ENCODE data around the gene NPC2. TPM values are rescaled to one million over a fixed set of nuclear protein-coding genes. Genes with fewer than 3 reads are reported as not detected.

The NPC2 gene
- polyA plus RNA-seq, 3 donors from 2014 or later, result 86.3 to 128 (median 92.8) TPM

DNA sequence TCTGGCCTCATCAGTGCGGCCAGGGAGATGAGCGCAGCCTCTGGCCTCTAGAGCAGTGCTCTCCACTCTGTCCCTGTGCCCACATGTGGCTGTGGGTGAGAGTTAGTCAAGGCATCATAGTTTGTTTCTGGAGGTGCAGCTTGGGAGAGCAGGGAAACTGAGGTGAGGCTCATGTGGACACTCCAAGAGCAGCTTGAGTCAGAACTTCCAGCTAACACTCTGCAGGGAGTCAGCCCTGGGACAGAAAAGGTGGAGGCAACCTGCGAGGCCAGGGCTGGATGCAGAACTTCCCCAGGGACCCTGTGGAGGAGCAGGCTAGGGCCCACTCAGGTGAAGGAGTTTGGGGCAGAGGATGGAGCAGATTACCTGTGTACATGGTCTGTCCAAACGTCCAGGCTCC is 11.3 kb upstream of the NPC2 start:
- Mint-ChIP-seq H3K27me3 (ENCODE audit: low read depth in 3 of 3) (peaks cover 0 to 3% (median 2%) of the 10 kb centered on the region in 3 donors), H3K9me3 (no peaks in the 10 kb centered on the region), H3K4me3 (no peak overlapping the region), H3K27ac (no peak overlapping the region), H3K4me1 (no peaks in the 10 kb centered on the region), H3K36me3 (peaks cover 0 to 9% (median 5%) of the 10 kb centered on the region in 3 donors)
- DNase-seq, result no peak

DNA sequence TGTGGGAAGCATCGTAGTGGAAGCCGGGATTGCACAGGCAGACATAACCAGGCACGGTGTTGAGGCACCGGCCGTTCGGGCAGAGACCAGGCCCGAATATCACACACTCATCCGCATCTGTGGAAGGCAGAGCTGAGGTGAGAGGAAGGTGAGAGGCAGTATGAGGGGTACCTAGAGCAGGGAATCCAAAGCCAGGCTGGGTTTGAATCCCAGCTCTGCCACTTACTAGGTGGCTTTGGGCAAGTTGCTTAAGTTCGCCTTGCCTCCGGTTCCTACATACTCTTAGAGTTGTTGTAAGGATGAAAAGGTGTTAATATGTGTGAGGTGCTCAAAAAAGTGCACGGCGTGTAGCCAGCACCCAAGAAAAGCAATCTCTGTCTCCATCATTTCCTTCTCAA is 10.8 kb upstream of the NPC2 start:
- Mint-ChIP-seq H3K27ac (no peak overlapping the region), H3K27me3 (ENCODE audit: low read depth in 3 of 3) (peaks cover 0 to 2% (median 1%) of the 10 kb centered on the region in 3 donors), H3K36me3 (peaks cover 0 to 9% (median 5%) of the 10 kb centered on the region in 3 donors), H3K4me3 (no peak overlapping the region), H3K9me3 (no peaks in the 10 kb centered on the region), H3K4me1 (no peaks in the 10 kb centered on the region)
- no peak for DNase-seq

DNA sequence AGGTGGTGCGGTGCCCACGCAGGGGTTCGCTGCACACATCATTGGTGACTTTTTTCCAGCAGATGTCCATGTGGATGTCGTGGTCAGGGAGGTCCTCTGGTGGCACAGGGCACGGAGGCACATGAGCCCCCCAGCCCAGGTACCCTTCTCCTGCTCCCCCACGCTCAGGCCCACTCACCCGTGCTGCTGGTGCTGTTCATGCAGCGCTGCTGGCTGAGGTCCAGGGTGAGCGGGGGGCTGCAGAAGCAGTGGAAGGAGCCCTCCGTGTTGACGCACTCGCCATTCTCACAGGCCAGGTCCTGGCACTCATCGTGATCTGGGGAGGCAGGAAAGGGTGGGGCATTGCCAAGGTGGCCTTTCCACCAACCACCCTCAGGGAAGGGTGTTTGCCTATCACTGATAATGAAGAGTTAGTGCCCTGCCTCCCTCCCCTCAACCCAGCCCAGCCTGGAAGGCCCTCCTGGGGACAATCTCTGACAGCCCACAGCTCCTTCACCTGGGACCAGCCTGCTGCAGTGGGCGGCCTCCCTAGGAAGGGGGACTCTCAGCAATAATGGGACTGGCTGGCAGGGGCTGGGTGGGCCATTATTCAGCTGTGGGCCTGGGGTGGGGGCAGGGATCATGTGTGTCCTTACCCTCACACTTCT is 10.3 kb upstream of the NPC2 start:
- H3K27ac Mint-ChIP-seq, result no peak overlapping the region
- H3K4me3 Mint-ChIP-seq, result no peak overlapping the region
- no peak for DNase-seq

DNA sequence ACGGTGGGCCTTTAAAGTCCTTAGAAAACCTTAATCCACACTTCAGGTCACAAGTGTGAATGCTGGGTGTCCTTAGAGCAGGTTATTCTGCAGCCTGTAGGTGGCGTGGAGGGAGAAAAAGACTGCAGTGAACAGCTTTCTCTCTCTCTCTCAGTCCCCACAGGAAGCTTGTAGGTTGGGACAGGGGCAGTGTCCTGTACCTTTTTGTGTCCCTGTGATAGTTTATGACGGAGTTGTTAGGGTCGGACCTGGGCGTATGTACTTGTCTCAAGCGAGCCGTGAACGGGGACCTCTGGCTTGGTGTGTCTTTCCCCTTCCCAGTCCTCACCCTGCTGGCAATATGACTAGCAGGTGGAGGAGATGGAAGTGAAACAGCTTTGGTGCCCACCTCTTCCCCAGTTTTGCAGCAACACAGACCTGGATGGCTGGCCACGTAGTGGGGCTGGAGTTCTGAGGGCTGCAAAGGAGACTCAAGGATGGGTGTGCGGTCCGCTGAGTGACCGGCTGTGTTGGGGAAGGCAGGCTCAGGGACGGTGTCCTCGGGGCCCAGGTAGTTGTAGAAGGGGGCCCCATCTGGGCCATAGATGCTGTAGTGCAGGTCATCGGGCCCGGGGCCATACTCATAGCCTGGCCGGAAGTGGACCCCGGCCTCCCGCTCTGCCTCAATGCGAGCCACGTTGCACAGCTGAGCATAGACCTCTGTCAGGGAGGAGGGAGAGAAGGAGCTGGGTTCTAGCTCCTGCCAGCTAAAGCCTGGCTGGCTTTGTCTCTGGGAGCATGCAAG is 9.3 kb upstream of the NPC2 start:
- H3K9me3 Mint-ChIP-seq, result no peaks in the 10 kb centered on the region
- no peak for DNase-seq
- no peak overlapping the region for H3K4me3 Mint-ChIP-seq
- peaks cover 0 to 7% (median 2%) of the 10 kb centered on the region in 3 donors for H3K36me3 Mint-ChIP-seq
- H3K27ac Mint-ChIP-seq, result no peak overlapping the region
- H3K27me3 Mint-ChIP-seq (ENCODE audit: low read depth in 3 of 3), result peaks cover 0 to 2% (median 0%) of the 10 kb centered on the region in 3 donors
- H3K4me1 Mint-ChIP-seq, result no peaks in the 10 kb centered on the region

More for the DNA sequence above, 10.3 kb upstream of the NPC2 start:
- H3K4me1 Mint-ChIP-seq, result no peaks in the 10 kb centered on the region
- H3K9me3 Mint-ChIP-seq, result no peaks in the 10 kb centered on the region
- peaks cover 0 to 2% (median 1%) of the 10 kb centered on the region in 3 donors for H3K27me3 Mint-ChIP-seq (ENCODE audit: low read depth in 3 of 3)
- peaks cover 0 to 9% (median 5%) of the 10 kb centered on the region in 3 donors for H3K36me3 Mint-ChIP-seq

DNA sequence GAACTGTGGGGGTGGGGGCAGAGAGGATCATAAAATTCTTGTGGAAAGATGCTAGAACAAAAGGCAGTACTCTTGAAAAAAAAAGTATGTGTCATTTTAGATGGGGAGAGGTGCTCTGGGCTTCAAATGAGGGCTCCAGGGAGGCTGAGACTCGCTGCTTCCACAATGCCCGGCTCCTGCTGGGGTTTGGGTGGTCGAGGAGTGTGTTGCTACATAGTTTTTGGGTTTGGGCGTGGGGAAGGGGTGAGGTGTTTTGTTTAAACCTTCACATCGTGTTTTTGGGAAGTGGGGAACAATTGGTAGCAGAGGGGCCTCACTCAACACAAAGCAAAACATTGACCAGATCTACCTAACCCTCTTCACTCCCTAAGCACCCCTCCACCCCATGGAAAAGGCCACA is 8.6 kb upstream of the NPC2 start:
- H3K4me3 Mint-ChIP-seq, result no peak overlapping the region
- H3K36me3 Mint-ChIP-seq, result peaks cover 0 to 5% (median 0%) of the 10 kb centered on the region in 3 donors
- H3K9me3 Mint-ChIP-seq, result no peaks in the 10 kb centered on the region
- H3K27ac Mint-ChIP-seq, result no peak overlapping the region
- H3K4me1 Mint-ChIP-seq, result no peaks in the 10 kb centered on the region
- no peak for DNase-seq
- peaks cover 0 to 2% (median 0%) of the 10 kb centered on the region in 3 donors for H3K27me3 Mint-ChIP-seq (ENCODE audit: low read depth in 3 of 3)

DNA sequence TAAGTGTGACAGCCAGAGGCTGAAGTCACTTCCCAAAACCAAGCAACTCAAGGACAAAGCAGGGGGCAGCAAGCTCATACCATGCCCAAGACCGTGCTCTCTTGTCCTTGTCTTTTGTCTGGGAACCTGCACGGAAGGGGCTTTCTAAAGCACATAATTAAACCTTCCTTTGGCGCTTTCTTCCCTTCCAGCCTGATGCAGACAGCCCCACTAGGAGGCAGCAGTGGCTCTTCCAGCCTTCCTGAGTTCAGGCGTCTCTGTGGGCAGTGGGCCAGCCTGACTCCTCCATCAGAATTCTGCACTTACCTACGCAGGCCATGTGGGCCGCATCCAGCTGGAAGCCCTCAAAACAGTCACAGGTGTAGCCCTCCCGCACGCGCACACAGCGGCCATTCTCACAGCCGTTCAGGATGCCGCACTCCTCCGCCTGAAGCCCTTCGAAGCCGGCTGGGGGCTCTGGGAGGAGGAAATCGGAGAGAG is 8.1 kb upstream of the NPC2 start:
- Mint-ChIP-seq H3K9me3 (no peaks in the 10 kb centered on the region), H3K4me3 (no peak overlapping the region), H3K27me3 (ENCODE audit: low read depth in 3 of 3) (peaks cover 0 to 2% (median 0%) of the 10 kb centered on the region in 3 donors), H3K36me3 (peaks cover 0 to 5% (median 0%) of the 10 kb centered on the region in 3 donors), H3K27ac (no peak overlapping the region), H3K4me1 (no peaks in the 10 kb centered on the region)
- no peak for DNase-seq

DNA sequence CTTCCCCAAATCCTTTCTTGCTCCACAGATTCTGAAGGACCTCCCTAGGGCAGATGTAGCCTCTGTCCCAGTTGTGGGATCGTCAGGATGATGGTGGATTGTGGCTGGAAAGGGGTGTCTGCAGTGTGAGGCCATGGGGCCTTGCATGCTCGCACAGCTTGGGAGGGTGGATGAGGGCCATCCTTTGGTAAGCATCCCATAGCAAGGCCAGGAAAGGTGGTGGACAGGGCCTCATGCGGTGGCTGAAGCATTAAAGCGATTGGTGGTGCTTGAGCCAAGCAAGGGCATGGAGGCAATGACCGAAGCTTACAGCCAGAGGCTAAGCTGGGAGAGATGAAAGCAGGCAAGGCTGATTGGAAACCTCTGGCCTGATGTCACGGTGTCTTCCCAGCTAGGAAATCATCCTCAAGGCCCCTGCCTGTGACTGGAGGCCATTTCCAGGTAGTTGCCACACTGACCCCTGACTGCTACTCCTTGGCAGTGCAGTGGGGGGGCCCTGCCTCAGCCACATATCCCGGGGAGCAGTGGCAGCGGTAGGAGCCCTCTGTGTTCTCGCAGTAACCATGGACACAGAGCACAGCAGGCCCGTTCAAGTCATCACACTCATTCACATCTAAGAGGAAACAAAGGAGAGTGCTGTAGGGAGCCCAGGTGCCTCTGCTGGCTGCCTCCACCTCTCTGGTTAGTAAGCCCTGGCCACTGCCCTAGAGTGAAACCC is 7.5 kb upstream of the NPC2 start:
- Mint-ChIP-seq H3K9me3 (no peaks in the 10 kb centered on the region), H3K27ac (no peak overlapping the region), H3K36me3 (peaks cover 0 to 5% (median 0%) of the 10 kb centered on the region in 3 donors), H3K4me3 (no peak overlapping the region), H3K27me3 (ENCODE audit: low read depth in 3 of 3) (peaks cover 0 to 2% (median 0%) of the 10 kb centered on the region in 3 donors), H3K4me1 (peaks cover 0 to 2% of the 10 kb centered on the region in 2 donors)
- DNase-seq, result no peak

DNA sequence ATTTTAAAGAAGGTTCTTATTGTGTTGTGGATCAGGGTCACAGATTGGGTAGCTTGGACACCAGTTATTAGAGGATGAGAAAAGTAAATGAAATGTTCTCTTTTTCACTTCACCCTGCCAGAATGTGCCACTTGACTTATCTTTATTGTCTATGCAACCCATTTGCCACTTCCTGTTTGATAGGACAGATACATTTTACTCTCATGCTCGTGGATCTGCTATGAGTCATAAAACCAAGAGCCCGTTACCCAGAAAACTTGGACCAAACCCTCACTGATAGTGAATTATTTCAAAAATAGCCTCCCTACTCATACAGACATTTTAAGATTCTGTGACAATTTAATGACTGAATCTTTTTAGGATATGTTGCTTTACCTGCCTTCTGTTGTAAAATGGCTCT is 2.3 kb upstream of the NPC2 start:
- no peaks in the 10 kb centered on the region for H3K36me3 Mint-ChIP-seq
- peak overlapping the region in 3 of 6 donors; percentile 72 to 88 (median 87) for H3K27ac Mint-ChIP-seq
- peak overlapping the region in 4 of 5 donors; percentile 53 to 89 (median 72) for H3K4me3 Mint-ChIP-seq
- H3K4me1 Mint-ChIP-seq, result peaks cover 16 to 25% of the 10 kb centered on the region in 2 donors
- DNase-seq, result peak in 1 of 3 donors; percentile 6
- H3K9me3 Mint-ChIP-seq, result no peaks in the 10 kb centered on the region
- peaks cover 2 to 7% (median 4%) of the 10 kb centered on the region in 3 donors for H3K27me3 Mint-ChIP-seq (ENCODE audit: low read depth in 3 of 3)

DNA sequence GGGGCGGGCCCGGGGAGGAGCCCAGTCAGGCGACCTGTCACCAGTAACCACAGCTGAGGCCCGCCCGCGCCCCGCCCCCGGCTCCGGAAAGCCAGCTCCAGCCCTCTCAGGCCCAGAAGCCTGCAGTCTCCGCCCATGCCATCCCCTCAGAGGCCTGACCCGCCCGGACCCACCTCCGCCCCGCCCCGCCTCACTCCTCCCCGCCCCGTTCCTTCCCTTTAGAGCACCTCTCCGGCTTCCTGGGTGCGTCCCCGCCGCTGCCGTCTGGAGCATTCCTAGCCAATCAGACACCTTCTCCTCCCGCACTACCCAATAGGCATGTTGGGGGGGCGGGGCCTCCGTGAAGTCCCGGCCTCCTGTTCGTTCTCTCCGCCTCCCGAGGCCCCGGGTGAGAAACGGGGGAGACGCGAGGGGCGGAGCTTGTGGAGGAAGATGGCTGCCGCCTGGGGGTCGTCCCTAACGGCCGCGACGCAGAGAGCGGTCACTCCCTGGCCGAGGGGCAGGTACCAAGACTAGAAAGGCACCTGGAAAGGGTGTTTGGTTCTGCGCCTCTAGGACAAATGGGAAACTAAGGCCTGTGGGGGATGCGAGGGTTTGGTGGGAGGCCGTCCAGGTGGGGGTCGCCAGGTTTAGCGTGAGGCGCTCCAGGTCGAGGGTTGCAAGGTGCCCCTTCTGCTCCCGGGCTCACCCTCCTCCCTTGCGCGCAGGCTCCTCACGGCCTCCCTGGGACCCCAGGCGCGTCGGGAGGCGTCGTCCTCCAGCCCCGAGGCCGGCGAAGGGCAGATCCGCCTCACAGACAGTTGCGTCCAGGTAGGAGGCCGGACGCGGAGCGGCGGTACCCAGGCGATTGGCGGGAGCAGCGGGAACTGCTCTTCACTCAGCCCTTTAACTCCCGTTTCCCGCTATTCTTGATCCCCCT is 497 bp upstream of the NPC2 start, which contains the start of gene ISCA2:
TSS of gene ISCA2 (plus strand) at position 423 of the 919 bp plus-strand sequence. CDS start at position 433, 10 bp downstream.
- Mint-ChIP-seq H3K27ac (peak within 1 kb of the TSS in 5 of 6 donors; percentile 88 to 94 (median 90)), H3K36me3 (no peaks in the 10 kb centered on the region), H3K27me3 (ENCODE audit: low read depth in 3 of 3) (peaks cover 2 to 7% (median 4%) of the 10 kb centered on the region in 3 donors), H3K4me3 (peak within 1 kb of the TSS in 2 of 5 donors; percentile 86 to 89), H3K4me1 (peaks cover 16 to 25% of the 10 kb centered on the region in 2 donors), H3K9me3 (no peaks in the 10 kb centered on the region)
- peak; percentile 99 for DNase-seq

DNA sequence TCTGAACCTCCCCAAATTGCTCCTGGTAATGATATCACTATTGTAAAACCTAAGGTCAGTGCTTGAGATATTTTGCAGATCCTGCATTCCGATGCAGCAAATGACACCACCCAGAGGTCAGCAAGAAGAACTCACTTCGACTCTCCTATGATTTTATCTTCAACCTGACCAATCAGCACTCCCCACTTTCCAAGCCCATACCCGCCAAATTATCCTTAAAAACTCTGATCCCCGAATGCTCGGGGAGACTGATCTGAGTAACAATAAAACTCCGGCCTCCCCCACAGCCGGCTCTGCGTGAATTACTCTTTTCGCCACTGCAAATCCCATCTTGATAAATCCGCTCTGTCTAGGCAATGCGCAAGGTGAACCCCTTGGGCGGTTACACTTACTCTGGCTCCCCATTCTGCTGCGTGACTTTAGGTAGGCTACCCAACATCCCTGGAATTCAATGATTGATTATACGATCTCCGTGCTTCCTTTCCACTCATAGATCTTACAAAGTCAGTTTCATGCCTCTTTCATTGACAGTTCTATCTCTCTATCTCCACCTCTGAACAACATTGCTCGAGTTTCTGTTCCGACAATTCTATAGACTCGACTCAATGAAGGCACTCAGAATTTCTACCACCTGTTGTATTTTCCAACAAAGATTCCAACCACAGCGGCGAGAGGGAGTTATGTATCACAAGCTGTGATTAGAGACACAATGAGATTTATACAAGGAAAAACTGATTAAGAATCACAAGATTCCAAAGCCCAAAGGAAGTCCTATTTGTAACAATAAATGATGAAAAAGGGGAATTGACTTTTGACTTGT is 939 bp downstream of the NPC2 start:
- DNase-seq, result peak; percentile 12 to 18 (median 14)

DNA sequence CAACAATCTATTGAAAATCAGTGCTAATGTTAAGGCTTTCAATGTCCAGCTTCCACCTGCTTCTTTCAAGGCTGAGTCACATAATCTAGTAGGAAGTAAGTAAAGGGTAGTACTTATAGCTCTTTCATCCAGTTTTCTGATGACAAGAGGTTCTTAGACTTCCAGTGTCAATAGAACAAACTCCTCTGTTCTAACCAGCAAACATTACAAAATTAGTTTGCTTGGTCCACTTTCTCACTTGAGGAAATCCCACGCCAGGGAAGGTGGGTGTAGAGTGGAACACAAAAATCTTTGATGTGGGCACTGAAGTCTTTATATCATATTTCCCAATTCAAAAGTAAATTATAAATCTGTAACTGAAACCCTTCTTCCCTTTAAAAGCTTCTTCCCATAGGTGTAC is 2.6 kb downstream of the NPC2 start:
- no peak overlapping the region for H3K4me3 Mint-ChIP-seq
- H3K27ac Mint-ChIP-seq, result no peak overlapping the region
- H3K9me3 Mint-ChIP-seq, result no peaks in the 10 kb centered on the region
- H3K36me3 Mint-ChIP-seq, result peaks cover 0 to 1% (median 0%) of the 10 kb centered on the region in 3 donors
- H3K27me3 Mint-ChIP-seq (ENCODE audit: low read depth in 3 of 3), result peaks cover 2 to 7% (median 4%) of the 10 kb centered on the region in 3 donors
- H3K4me1 Mint-ChIP-seq, result peaks cover 16 to 22% of the 10 kb centered on the region in 2 donors
- DNase-seq, result no peak

More for the DNA sequence above, 939 bp downstream of the NPC2 start:
- no peaks in the 10 kb centered on the region for H3K9me3 Mint-ChIP-seq
- H3K27me3 Mint-ChIP-seq (ENCODE audit: low read depth in 3 of 3), result peaks cover 2 to 7% (median 4%) of the 10 kb centered on the region in 3 donors
- H3K27ac Mint-ChIP-seq, result no peak overlapping the region
- H3K4me1 Mint-ChIP-seq, result peaks cover 16 to 25% of the 10 kb centered on the region in 2 donors
- no peak overlapping the region for H3K4me3 Mint-ChIP-seq
- H3K36me3 Mint-ChIP-seq, result no peaks in the 10 kb centered on the region

DNA sequence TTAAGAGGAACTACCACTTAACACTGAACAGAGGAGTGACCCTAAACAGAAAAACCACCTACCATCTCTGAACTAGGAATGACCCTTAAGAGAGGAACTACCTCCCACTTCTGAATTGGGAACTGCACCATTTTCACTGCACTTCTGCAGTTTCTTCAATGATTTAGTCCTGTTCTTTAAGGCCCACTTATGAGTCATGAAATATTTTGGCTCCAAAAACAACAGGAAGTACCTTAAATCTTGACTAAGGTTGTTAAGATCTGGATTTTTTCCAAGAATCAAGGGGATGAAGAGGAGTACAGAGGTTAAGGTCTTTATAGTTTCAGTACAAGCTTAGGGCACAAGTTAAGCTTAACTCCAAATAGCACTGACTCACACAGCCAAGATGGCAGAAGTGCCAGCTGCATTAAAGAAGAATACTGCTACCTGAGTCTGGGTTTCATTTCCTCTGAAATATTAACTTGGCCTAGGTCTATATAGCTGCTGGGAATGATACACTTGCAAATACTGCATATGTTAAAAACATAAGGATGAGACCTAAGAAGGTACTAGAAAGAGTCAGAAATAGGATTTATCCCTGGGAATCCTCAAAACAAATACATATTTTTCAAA is 4.2 kb downstream of the NPC2 start:
- Mint-ChIP-seq H3K4me3 (no peak overlapping the region), H3K36me3 (peaks cover 7 to 13% (median 8%) of the 10 kb centered on the region in 3 donors), H3K27me3 (ENCODE audit: low read depth in 3 of 3) (peaks cover 0 to 7% (median 4%) of the 10 kb centered on the region in 3 donors), H3K27ac (no peak overlapping the region), H3K4me1 (peaks cover 3 to 6% of the 10 kb centered on the region in 2 donors), H3K9me3 (no peaks in the 10 kb centered on the region)
- DNase-seq, result no peak
